Fibroblast of skin of left quadriceps (primary cell): ENCODE data around the gene ZBTB47.

Experiments used
- DNase-seq, 2 experiments: peaks; one replicate each; pipeline ENCODE4 v3.0.0-alpha.2; 2013; ENCODE audit warnings: low read depth in 2 of 2

Gene ZBTB47

GRCh38 chr3:42653560-42654330 lies at the start of gene ZBTB47:
Gene ZBTB47, plus strand, starts transcription at chr3:42653697. Its CDS starts 4,659 bp downstream, at chr3:42658356.
- DNase-seq = no peak

DNA sequence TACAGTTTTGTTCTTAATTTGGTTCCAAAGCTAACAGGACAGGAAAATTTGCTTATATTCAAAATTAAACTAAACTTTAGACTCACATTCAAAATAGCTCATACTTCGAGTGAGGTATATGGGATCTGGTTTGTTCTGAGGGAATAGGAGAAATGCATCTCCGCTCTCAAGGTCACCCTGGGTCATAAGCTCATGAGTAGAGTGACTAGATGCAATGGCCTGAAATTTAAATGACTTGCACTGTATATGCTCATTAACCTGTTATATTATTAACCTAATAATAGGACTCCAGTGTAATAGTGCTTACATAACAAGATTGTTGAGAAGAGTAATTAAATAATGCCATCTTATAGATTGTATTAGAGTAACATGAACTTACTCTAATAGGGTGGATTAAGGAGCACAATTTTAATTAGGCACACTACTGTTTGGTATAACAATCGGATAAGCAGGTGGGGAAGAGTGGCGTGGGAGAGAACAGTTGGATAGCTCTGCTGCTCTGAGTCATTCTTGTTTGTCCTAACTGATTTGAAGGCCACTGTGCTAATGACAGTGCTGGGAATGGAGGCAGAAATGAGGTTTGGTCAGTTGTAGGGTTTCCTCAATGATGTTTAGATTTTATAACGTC lies 47.8 kb upstream of the ZBTB47 start:
- DNase-seq = no peak

DNA sequence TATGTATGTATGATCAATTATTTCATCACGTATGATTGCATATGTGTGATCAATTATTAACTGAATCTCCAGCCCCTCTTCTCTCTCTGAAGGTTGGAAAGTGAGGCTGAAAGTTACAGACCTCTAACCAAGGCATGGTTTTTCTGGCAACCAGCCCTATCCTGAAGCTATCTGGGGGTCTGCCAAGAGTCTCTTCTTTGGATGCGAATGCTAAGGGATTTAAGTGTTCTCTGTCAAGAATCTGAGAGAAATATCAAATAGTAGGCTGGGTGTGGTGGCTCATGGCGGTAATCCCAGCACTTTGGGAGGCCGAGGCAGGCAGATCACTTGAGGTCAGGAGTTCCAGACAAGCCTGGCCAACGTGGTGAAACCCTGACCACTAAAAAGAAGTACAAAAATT lies 44.9 kb upstream of the ZBTB47 start:
- DNase-seq = peak in 1 of 2 experiments; percentile 8

DNA sequence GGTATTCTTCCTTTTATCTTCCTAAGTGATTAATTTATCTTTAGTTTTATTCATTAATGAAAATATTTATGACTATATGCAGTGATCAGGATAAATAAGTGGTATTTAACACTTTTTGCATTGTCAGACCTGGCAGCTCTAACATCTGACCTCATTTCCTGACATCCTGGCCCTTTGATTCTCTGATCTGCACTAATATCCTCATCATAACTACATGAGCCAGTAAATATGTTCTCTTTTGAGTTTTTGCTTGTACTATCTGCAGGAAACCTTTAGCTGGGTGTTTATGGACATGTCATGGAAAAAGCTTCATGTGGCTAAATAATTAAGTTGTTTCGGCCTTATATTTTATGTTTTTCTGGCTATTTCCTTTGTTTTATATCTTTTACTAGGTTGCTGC lies 42.5 kb upstream of the ZBTB47 start:
- no peak for DNase-seq

DNA sequence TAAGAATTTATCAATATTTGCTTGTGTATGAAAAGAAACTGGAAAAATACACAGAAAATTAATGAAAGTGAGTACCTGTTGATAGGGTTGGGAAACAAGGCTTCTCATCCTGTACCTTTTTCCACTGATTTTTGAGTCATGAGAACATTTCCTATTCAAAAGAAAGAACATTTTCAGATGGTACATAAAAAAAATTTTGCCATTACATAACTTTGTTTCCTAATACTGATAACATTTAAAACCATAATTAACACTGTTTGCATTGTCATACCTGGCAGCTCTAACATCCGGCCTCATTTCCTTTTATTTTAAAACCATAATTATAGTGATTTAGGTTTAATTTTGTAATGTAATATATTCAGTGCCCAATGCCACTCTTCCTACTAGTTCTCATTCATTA lies 41.3 kb upstream of the ZBTB47 start:
- no peak for DNase-seq

- DNase-seq = no peak
Observed at GRCh38 chr3:42612928-42613327, 40.6 kb upstream of the ZBTB47 start.

DNA sequence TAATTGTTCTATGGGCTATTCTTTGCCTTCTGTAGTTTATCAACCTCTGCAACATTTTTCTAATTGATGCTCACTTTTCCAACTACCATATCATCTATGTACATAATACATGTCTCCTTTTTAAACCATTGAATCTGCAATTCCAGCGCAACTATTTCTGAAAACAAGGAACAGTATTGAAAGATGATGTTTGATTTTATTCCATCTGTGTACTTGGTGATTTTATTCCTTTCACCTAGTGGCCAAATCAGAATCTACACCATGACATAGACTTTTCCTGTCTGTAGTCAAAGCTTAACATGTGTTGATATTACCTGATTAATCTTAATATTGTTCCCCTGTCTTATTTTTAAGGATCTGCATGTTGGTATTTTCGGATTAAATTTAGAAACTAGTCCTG lies 40.0 kb upstream of the ZBTB47 start:
- no peak for DNase-seq

- no peak for DNase-seq
Observed at GRCh38 chr3:42631620-42632019, 21.9 kb upstream of the ZBTB47 start.

GRCh38 chr3:42632146-42632545 lies 21.4 kb upstream of the ZBTB47 start:
- DNase-seq = no peak

DNA sequence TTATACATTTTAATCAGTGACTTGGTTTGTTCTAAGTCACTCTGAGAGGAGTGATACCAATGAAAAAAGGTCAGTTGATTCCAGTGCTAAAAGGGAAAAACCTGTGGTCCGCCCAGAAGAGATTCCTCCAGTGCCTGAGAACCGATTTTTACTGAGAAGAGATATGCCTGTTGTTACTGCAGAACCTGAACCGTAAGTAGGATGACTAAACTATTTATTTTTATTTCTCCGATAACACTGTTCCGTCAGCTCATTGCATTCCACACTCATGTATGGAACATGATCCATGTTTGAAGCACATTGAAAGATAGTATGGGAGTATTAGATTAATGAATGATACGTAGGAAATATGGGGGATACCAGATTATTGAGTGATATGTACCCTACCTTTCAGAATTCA lies 20.0 kb upstream of the ZBTB47 start:
- no peak for DNase-seq

DNA sequence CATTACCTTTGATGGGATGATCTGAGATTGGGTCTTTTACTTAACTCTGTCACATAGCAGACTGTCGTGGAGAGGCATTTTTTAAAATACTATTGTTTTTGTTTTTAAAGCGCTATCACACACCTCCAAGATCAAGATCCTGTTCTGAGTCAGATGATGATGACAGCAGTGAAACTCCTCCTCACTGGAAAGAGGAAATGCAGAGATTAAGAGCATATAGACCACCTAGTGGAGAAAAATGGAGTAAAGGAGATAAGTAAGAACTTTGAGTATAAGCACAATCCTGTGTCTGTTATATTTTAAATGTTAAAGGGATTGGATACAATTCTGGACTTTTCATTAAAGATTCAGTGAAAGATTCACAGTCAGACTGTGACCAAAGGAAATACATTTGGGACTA lies 18.4 kb upstream of the ZBTB47 start:
- no peak for DNase-seq

DNA sequence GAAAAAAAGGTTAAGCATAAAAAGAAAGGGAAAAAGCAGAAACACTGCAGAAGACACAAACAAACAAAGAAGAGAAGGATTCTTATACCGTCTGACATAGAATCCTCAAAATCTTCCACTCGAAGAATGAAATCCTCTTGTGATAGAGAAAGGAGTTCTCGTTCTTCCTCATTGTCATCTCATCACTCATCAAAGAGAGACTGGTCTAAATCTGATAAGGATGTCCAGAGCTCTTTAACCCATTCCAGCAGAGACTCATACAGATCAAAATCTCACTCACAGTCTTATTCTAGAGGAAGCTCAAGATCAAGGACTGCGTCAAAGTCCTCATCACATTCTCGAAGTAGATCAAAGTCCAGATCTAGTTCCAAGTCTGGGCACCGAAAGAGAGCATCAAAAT lies 16.5 kb upstream of the ZBTB47 start:
- DNase-seq = no peak

GRCh38 chr3:42638339-42638842 lies 15.1 kb upstream of the ZBTB47 start:
- DNase-seq = no peak

GRCh38 chr3:42639192-42639591 lies 14.3 kb upstream of the ZBTB47 start:
- DNase-seq = no peak

DNA sequence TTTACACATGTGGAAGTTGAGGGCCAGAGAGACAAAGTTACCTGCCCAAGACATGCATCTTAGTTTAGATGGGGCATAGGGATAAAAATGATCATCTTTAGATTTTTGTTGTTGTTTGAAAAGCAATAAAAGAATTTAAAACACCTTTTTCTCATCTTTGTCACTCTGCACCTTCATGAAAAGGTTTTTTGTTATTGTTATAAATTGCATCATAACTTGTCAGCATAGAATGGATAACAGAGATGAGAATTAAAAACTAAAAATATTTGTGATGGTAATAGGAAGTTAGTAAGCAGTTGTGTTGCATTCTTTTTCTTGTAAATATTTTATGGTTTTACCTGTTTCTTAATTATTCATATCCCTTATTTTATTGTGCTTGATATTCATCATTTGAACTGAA lies 13.4 kb upstream of the ZBTB47 start:
- DNase-seq = no peak

GRCh38 chr3:42640771-42641370 lies 12.6 kb upstream of the ZBTB47 start:
- DNase-seq = no peak

GRCh38 chr3:42647821-42648459 lies 5.6 kb upstream of the ZBTB47 start:
- DNase-seq = no peak

DNA sequence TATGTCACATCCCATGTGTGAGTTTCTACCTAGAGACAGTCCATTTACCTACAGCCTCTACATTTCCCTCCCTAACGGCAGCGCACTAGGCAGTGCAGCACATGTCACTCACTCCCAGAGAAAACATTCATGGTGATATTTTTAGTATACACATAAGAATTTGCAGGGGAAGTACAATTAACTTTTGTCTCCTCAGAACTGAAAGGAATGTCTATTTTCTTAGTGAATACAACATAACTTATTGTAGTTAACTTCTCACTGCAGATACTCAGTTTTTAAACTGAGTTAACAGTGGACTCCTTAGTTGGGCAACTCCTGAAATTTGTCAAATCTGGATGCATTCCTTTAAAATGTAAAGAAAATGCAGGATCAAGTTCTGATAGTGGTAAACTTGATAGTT lies 4.5 kb upstream of the ZBTB47 start:
- no peak for DNase-seq

GRCh38 chr3:42649783-42650182 lies 3.7 kb upstream of the ZBTB47 start:
- no peak for DNase-seq

DNA sequence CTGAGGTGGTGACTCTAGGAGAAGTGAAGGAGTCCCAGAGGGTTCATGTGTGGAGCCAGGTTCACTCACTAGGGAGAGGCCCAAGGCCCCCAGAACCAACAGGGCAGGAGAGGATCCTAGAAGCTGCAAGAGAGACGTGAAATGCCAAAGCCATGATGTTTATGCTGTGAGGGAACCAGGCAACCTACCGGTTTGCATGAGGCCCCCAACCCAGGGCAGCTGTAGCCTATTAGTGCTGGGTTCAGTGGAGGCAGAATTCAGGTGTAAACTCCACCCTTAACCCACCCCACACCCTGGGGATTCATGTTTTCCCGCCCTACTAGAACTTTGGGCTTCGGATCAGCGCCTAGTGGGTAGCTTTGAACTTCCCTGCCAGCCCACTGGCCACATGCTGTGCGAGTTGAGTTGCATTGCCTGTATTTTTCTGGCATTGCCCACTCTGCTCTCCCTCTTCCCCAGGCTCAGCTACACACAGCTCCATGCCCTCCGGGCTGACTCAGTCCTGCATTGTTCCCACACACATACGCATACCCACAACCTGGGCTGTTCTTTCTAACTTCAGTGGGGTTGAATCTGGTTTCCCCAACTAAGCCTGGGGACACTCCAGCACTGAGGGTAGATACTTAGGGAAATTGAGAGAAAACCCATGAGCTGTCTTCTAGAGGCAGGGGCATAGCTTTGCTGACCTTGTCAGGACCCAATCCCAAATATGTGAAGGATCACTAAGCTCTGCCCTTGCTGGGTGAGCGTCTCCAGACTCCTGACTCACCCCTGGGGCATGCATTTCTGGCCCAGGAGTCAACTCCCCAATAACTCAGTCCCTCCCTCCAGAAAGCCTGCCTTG lies 2.0 kb upstream of the ZBTB47 start:
- no peak for DNase-seq

DNA sequence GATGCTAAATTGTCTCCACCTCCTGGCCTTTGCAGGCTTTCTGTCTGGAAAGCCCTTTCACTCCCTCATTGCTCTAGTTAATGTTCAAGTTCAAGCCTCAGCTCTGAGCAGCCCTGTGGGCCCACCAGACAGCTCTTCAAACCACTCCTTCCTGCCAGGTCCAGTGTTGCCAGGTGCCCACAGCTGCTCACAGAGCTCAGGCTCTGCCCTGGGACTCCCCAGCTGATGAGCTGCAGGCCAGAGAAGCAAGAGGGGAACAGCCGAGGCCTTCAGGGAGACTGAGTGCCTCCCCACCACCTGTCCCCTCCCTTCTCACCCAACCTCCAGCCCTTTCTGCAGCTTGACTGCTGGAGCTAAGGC lies 1.3 kb upstream of the ZBTB47 start:
- no peak for DNase-seq
